NCI-H2081 treated with DMSO at 0.1 percent for 48 hours (cell line): Measurements from ENCODE around the gene ZNF627.
"Not testable (repeated sequence)": the region's sequence is repeated elsewhere in the genome, so short reads cannot be mapped to it uniquely, and the experiment has no call there.

Experiments
- DNase-seq: peaks from one replicate; lab custom pipeline; 2025; lab: John Stamatoyannopoulos, UW

ZNF627 gene

GRCh38 chr19:11626252-11626651 lies 29.0 kb downstream of the ZNF627 start:
- no peak for DNase-seq

- DNase-seq, result no peak
Observed at GRCh38 chr19:11633223-11633622, 35.9 kb downstream of the ZNF627 start.

- not testable (repeated sequence) for DNase-seq
Observed at GRCh38 chr19:11634018-11634662, 36.9 kb downstream of the ZNF627 start.

GRCh38 chr19:11639245-11639601 lies 41.9 kb downstream of the ZNF627 start:
- no peak for DNase-seq

- peak; percentile 92 for DNase-seq
Observed at GRCh38 chr19:11639602-11640471, 42.6 kb downstream of the ZNF627 start.

GRCh38 chr19:11641244-11641643 lies 44.0 kb downstream of the ZNF627 start:
- DNase-seq, result no peak

GRCh38 chr19:11642902-11643301 lies 45.6 kb downstream of the ZNF627 start:
- no peak for DNase-seq

- no peak for DNase-seq
Observed at GRCh38 chr19:11649941-11650340, 52.7 kb downstream of the ZNF627 start.

GRCh38 chr19:11651062-11651461 lies 53.8 kb downstream of the ZNF627 start:
- DNase-seq, result no peak

- DNase-seq, result no peak
Observed at GRCh38 chr19:11652056-11652455, 54.8 kb downstream of the ZNF627 start.

GRCh38 chr19:11652492-11652891 lies 55.2 kb downstream of the ZNF627 start:
- no peak for DNase-seq

GRCh38 chr19:11656535-11656934 lies 59.3 kb downstream of the ZNF627 start:
- DNase-seq, result no peak

- peak; percentile 26 for DNase-seq
Observed at GRCh38 chr19:11657307-11657706, 60.0 kb downstream of the ZNF627 start.

- DNase-seq, result no peak
Observed at GRCh38 chr19:11658970-11659369, 61.7 kb downstream of the ZNF627 start.

- DNase-seq, result no peak
Observed at GRCh38 chr19:11659612-11660011, 62.3 kb downstream of the ZNF627 start.

- no peak for DNase-seq
Observed at GRCh38 chr19:11662278-11662677, 65.0 kb downstream of the ZNF627 start.

GRCh38 chr19:11663181-11663591 lies 65.9 kb downstream of the ZNF627 start:
- no peak for DNase-seq
